Measurements from ENCODE around the gene NFIA. TPM values are rescaled to one million over a fixed set of nuclear protein-coding genes. Genes with fewer than 3 reads are reported as not detected.

The NFIA gene
- polyA plus RNA-seq, 1 donor (not counting 4 experiments of a cell fraction or from before 2014, with no cell fraction given), result 14.7 TPM

DNA sequence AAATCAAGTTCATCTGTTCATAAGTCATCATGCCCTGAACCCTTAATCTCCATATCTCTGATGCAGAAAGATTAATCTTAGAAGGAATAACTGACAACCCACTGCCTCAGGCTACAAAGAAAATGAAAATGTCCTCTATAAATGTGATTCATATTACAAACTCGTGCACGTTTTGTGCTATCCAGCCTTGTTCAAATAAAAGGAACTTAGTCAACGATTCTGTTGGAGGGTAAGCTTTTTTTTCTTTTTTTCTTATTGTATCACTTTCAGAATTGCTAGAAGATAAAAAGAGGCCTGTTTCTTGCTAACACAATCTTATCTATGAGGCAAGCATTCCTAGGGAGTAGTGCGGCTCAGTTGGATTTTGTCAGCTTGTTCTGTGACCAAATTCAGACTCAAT lies 414.1 kb downstream of the NFIA start:
- H3K4me1 ChIP-seq (ENCODE audit: control insufficient read depth, extremely low read depth, insufficient read depth, low read length), result peaks cover 20% of the 10 kb centered on the region
- H2AFZ ChIP-seq (ENCODE audit: control insufficient read depth, low read length), result no peak overlapping the region
- H3K9me3 ChIP-seq (ENCODE audit: control insufficient read depth, low read depth, low read length), result no peaks in the 10 kb centered on the region
- H3K79me2 ChIP-seq (ENCODE audit: control insufficient read depth, insufficient read depth, low read length), result no peaks in the 10 kb centered on the region
- FAIRE-seq (peak; percentile 86), DNase-seq (ENCODE audit: low read depth, low spot score) (peak; percentile 67)
- TF ChIP-seq EZH2 (IDR thresholded peaks at IDR 0.05; ENCODE audit: low read length), result no peak
- TF ChIP-seq, protein P1, sequence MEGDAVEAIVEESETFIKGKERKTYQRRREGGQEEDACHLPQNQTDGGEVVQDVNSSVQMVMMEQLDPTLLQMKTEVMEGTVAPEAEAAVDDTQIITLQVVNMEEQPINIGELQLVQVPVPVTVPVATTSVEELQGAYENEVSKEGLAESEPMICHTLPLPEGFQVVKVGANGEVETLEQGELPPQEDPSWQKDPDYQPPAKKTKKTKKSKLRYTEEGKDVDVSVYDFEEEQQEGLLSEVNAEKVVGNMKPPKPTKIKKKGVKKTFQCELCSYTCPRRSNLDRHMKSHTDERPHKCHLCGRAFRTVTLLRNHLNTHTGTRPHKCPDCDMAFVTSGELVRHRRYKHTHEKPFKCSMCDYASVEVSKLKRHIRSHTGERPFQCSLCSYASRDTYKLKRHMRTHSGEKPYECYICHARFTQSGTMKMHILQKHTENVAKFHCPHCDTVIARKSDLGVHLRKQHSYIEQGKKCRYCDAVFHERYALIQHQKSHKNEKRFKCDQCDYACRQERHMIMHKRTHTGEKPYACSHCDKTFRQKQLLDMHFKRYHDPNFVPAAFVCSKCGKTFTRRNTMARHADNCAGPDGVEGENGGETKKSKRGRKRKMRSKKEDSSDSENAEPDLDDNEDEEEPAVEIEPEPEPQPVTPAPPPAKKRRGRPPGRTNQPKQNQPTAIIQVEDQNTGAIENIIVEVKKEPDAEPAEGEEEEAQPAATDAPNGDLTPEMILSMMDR (optimal IDR thresholded peaks at IDR 0.05 in 1 of 3, IDR thresholded peaks at IDR 0.05 in 1 of 3, conservative IDR thresholded peaks at IDR 0.05 in 1 of 3; ENCODE audit: extremely low read depth in 1 of 3, insufficient read depth in 2 of 3, low read length in 3 of 3), result no peak
- H3K36me3 ChIP-seq (ENCODE audit: control insufficient read depth in 2 of 2, extremely low read depth in 1 of 2, insufficient read depth in 2 of 2, low read length in 2 of 2), result no peaks in the 10 kb centered on the region
- H3K27me3 ChIP-seq (ENCODE audit: control insufficient read depth, extremely low read depth, insufficient read depth, low read length), result no peaks in the 10 kb centered on the region
- H3K4me3 ChIP-seq (ENCODE audit: control insufficient read depth in 2 of 3, extremely low read depth in 1 of 3, insufficient read depth in 2 of 3, low read depth in 1 of 3, low read length in 3 of 3), result peak overlapping the region in 1 of 3 experiments; percentile 11
- dilution Hi-C loops (cut with MboI; ENCODE audit: extremely low pct_ligation_motif_present, low sequenced_read_pairs), result no loop called here
- no peaks in the 10 kb centered on the region for H3K9me1 ChIP-seq (ENCODE audit: control insufficient read depth, extremely low read depth, insufficient read depth, low read length)
- peak overlapping the region; percentile 61 for H3K4me2 ChIP-seq (ENCODE audit: control insufficient read depth, extremely low read depth, insufficient read depth, low read depth, low read length)
- no peak overlapping the region for H3K9ac ChIP-seq (ENCODE audit: control insufficient read depth, extremely low read depth, insufficient read depth, low read length)
- H4K20me1 ChIP-seq (ENCODE audit: control insufficient read depth, extremely low read depth, insufficient read depth, low read length), result no peaks in the 10 kb centered on the region
- peak overlapping the region; percentile 34 for H3K27ac ChIP-seq (ENCODE audit: control insufficient read depth, insufficient read depth, low read length)

DNA sequence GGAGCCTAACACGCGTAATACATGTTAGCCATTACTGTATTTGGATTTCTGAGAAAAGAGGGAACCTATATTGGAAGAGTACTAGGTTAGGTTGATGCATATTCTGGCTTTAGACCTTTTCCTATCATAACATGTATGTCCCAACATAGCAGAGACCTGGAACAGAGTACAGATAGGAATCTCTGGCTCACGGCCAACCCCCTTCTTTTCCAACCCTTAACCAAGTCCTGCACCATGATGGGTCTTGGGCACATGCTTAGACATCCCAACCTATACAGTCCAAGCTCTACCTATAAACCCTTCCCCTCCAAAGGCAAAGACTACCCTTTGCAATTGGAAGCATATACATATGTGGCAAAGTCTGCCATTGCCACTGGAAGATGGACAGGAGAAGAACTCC lies 414.7 kb downstream of the NFIA start:
- H3K4me1 ChIP-seq (ENCODE audit: control insufficient read depth, extremely low read depth, insufficient read depth, low read length), result peaks cover 20% of the 10 kb centered on the region
- DNase-seq (ENCODE audit: low read depth, low spot score), result no peak
- no peaks in the 10 kb centered on the region for H3K36me3 ChIP-seq (ENCODE audit: control insufficient read depth in 2 of 2, extremely low read depth in 1 of 2, insufficient read depth in 2 of 2, low read length in 2 of 2)
- H3K9me1 ChIP-seq (ENCODE audit: control insufficient read depth, extremely low read depth, insufficient read depth, low read length), result no peaks in the 10 kb centered on the region
- peak overlapping the region; percentile 61 for H3K4me2 ChIP-seq (ENCODE audit: control insufficient read depth, extremely low read depth, insufficient read depth, low read depth, low read length)
- no peaks in the 10 kb centered on the region for H3K27me3 ChIP-seq (ENCODE audit: control insufficient read depth, extremely low read depth, insufficient read depth, low read length)
- peak; percentile 82 for FAIRE-seq
- no peaks in the 10 kb centered on the region for H4K20me1 ChIP-seq (ENCODE audit: control insufficient read depth, extremely low read depth, insufficient read depth, low read length)
- no peaks in the 10 kb centered on the region for H3K9me3 ChIP-seq (ENCODE audit: control insufficient read depth, low read depth, low read length)
- H3K27ac ChIP-seq (ENCODE audit: control insufficient read depth, insufficient read depth, low read length), result peak overlapping the region; percentile 34
- H3K4me3 ChIP-seq (ENCODE audit: control insufficient read depth in 2 of 3, extremely low read depth in 1 of 3, insufficient read depth in 2 of 3, low read depth in 1 of 3, low read length in 3 of 3), result peak overlapping the region in 1 of 3 experiments; percentile 11
- H2AFZ ChIP-seq (ENCODE audit: control insufficient read depth, low read length), result no peak overlapping the region
- dilution Hi-C loops (cut with MboI; ENCODE audit: extremely low pct_ligation_motif_present, low sequenced_read_pairs), result no loop called here
- no peak for TF ChIP-seq EZH2 (IDR thresholded peaks at IDR 0.05; ENCODE audit: low read length)
- TF ChIP-seq, protein P1 (optimal IDR thresholded peaks at IDR 0.05 in 1 of 3, IDR thresholded peaks at IDR 0.05 in 1 of 3, conservative IDR thresholded peaks at IDR 0.05 in 1 of 3; ENCODE audit: extremely low read depth in 1 of 3, insufficient read depth in 2 of 3, low read length in 3 of 3), result no peak
- no peaks in the 10 kb centered on the region for H3K79me2 ChIP-seq (ENCODE audit: control insufficient read depth, insufficient read depth, low read length)
- no peak overlapping the region for H3K9ac ChIP-seq (ENCODE audit: control insufficient read depth, extremely low read depth, insufficient read depth, low read length)
